Gastrocnemius medialis (tissue), 4 donors: ENCODE measurements around the gene ACTL7B.

Experiments
- POLR2A ChIP-seq, 2 donors: fragments of 450-650 bp; IDR thresholded peaks; one replicate each; pipeline ENCODE4 v1.6.1; 2017; ENCODE audit warnings: antibody characterized with exemption in 2 of 2, mild to moderate bottlenecking in 2 of 2, moderate library complexity in 2 of 2
- TF ChIP-seq, protein P1 (sequence below), 5 experiments: fragments of 450-650 bp in 3 of 5; fragments of 200-600 bp in 2 of 5; sonication (generic) in 2 of 5; IDR thresholded peaks in 4 of 5; conservative IDR thresholded peaks in 1 of 5; 1 replicate in 4 of 5; 2 replicates in 1 of 5; pipeline ENCODE4 v1.5.1; 2016 to 2019; ENCODE audit warnings: antibody characterized with exemption in 5 of 5, mild to moderate bottlenecking in 3 of 5, moderate library complexity in 3 of 5

DNA sequence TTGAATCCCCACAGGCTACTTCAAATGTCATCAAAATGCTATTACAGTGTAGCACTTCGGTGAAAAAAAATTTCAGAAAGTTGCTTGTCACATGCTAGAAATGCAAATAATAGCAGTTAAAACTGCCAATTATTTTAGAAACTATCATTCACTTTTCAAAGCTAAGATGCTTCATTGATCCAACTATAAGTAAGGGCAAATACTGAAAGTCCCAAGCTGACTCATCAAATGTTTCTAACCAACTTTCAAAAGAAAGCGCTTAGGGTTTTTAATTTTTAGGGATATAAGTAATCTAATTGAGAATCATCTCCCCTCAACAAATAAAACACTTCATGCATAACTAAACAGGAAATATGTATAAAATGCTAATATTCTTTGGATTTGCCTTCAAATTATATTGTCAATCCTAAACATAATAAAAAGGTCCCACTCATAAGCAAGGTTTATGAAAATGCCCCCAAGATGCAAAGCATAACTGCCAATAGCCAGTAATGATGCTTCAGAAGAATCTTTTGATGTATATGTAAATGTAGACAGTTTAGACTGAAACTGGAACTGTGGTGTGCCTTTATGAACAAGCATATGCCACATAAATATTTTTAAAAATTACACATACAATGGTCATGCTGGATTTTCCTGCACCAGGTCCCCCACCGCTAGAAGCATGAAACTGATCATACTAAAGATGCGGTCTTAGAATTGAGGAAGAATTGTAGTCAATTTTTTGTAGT, 18.4 kb upstream of the ACTL7B start:
- TF ChIP-seq, protein P1, sequence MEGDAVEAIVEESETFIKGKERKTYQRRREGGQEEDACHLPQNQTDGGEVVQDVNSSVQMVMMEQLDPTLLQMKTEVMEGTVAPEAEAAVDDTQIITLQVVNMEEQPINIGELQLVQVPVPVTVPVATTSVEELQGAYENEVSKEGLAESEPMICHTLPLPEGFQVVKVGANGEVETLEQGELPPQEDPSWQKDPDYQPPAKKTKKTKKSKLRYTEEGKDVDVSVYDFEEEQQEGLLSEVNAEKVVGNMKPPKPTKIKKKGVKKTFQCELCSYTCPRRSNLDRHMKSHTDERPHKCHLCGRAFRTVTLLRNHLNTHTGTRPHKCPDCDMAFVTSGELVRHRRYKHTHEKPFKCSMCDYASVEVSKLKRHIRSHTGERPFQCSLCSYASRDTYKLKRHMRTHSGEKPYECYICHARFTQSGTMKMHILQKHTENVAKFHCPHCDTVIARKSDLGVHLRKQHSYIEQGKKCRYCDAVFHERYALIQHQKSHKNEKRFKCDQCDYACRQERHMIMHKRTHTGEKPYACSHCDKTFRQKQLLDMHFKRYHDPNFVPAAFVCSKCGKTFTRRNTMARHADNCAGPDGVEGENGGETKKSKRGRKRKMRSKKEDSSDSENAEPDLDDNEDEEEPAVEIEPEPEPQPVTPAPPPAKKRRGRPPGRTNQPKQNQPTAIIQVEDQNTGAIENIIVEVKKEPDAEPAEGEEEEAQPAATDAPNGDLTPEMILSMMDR (IDR thresholded peaks at IDR 0.05 in 4 of 5, conservative IDR thresholded peaks at IDR 0.05 in 1 of 5) = no peak
- no peak for TF ChIP-seq POLR2A (IDR thresholded peaks at IDR 0.05)
